ENCODE measurements around the gene HSP90B1. TPM values are rescaled to one million over a fixed set of nuclear protein-coding genes. Genes with fewer than 3 reads are reported as not detected.

Gene HSP90B1
- total and polyA plus RNA-seq, 10 of the 15 experiments (the other 5 are each of a cell fraction or from before 2014, with no cell fraction given): 254 to 968 (median 560) TPM

- TF ChIP-seq BCL3 (IDR thresholded peaks at IDR 0.05; ENCODE audit: borderline replicate concordance, insufficient read depth, low read depth, low read length, poor library complexity, severe bottlenecking) (no peak), TCF12 (IDR thresholded peaks at IDR 0.05; ENCODE audit: low read depth, low read length) (peak; percentile 95), HDAC2 (IDR thresholded peaks at IDR 0.05) (no peak), CREM (IDR thresholded peaks at IDR 0.05; ENCODE audit: low read depth) (peak; percentile 85), MTA3 (IDR thresholded peaks at IDR 0.05; ENCODE audit: borderline replicate concordance, low read length) (peak; percentile 73; the same call in 1 of the 2 replicates), ATF7 (IDR thresholded peaks at IDR 0.05; ENCODE audit: low read depth) (peak; percentile 71), MTA2 (IDR thresholded peaks at IDR 0.05; ENCODE audit: low read depth) (peak; percentile 80), ZNF622 (IDR thresholded peaks at IDR 0.05) (no peak), ATF2 (IDR thresholded peaks at IDR 0.05; ENCODE audit: low read length) (peak; percentile 89), PAX5 (IDR thresholded peaks at IDR 0.05; ENCODE audit: borderline replicate concordance, low read depth, low read length) (peak; percentile 73; the same call in 1 of the 2 replicates), ZBED1 (IDR thresholded peaks at IDR 0.05; ENCODE audit: borderline replicate concordance) (peak; percentile 88; the same call in 1 of the 2 replicates), CBFB (IDR thresholded peaks at IDR 0.05; ENCODE audit: low read depth) (peak; percentile 69), EP300 (IDR thresholded peaks at IDR 0.05; ENCODE audit: borderline replicate concordance in 1 of 2, control insufficient read depth in 1 of 2, low read depth in 2 of 2, low read length in 2 of 2) (peak; percentile 71 to 77; a peak in 2 of 4 replicates), ETV6 (conservative IDR thresholded peaks at IDR 0.05 in 1 of 2, IDR thresholded peaks at IDR 0.05 in 1 of 2; ENCODE audit: borderline replicate concordance in 1 of 2, low read depth in 1 of 2) (peak in 1 of 2 experiments; percentile 85; a peak in 2 of 4 replicates), ZNF217 (IDR thresholded peaks at IDR 0.05) (peak; percentile 86), RAD21 (IDR thresholded peaks at IDR 0.05; ENCODE audit: insufficient read depth, low read depth, low read length) (0 out of 2 replicates have a peak, but pooled peaks have one; percentile 15)
- TF ChIP-seq, protein P1, sequence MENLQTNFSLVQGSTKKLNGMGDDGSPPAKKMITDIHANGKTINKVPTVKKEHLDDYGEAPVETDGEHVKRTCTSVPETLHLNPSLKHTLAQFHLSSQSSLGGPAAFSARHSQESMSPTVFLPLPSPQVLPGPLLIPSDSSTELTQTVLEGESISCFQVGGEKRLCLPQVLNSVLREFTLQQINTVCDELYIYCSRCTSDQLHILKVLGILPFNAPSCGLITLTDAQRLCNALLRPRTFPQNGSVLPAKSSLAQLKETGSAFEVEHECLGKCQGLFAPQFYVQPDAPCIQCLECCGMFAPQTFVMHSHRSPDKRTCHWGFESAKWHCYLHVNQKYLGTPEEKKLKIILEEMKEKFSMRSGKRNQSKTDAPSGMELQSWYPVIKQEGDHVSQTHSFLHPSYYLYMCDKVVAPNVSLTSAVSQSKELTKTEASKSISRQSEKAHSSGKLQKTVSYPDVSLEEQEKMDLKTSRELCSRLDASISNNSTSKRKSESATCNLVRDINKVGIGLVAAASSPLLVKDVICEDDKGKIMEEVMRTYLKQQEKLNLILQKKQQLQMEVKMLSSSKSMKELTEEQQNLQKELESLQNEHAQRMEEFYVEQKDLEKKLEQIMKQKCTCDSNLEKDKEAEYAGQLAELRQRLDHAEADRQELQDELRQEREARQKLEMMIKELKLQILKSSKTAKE (IDR thresholded peaks at IDR 0.05; ENCODE audit: low read depth, poor library complexity, severe bottlenecking): peak; percentile 77
Measured at GRCh38 chr12:103924761-103925641, 5.2 kb upstream of the HSP90B1 start (continued).
